ENCODE measurements around the gene ELP4.

The ELP4 gene

GRCh38 chr11:31812383-31813381, 303.1 kb downstream of the ELP4 start:
- no peak for DNase-seq (ENCODE audit: low spot score)

DNA sequence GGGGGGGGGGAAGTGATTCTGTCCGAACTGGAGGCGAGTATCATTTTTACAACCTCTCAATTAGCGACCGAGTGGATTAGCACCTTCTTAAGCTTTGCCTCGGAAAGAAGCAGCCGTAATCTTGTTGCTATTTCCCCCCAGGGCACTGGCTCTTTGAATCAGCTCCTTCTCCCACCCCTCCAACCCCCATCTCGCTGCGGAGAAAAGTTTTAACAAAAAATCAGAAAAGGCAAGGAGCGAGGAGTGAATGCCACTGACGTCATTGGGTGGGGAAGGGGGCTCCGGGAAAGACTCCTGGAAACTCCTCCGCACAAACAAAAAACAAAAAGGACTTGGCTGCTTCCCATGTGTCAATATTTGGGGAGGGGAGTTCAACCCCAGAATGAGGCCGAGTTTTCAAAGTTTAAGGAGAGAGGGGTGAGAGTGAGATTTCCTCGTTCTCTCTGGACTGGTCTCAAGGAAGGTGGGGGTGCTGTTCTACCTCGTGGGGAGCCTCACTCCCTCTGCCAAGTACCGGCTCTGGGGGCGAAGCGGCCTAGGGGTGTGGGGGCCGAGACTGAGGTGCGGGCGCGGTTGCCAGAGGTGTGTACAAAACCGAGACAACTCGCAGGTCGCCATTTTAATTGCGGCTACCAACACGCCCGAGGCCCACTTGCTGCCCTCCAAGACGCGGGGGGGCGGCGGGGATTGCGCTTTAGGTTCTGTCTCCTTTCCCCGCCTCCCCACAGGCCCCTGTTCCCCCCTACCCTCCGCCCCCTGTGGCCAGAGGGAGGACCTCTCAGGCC, 304.0 kb downstream of the ELP4 start:
- no peak for DNase-seq (ENCODE audit: low spot score)

GRCh38 chr11:31814176-31814868, 304.8 kb downstream of the ELP4 start:
- DNase-seq (ENCODE audit: low spot score) = no peak

DNA sequence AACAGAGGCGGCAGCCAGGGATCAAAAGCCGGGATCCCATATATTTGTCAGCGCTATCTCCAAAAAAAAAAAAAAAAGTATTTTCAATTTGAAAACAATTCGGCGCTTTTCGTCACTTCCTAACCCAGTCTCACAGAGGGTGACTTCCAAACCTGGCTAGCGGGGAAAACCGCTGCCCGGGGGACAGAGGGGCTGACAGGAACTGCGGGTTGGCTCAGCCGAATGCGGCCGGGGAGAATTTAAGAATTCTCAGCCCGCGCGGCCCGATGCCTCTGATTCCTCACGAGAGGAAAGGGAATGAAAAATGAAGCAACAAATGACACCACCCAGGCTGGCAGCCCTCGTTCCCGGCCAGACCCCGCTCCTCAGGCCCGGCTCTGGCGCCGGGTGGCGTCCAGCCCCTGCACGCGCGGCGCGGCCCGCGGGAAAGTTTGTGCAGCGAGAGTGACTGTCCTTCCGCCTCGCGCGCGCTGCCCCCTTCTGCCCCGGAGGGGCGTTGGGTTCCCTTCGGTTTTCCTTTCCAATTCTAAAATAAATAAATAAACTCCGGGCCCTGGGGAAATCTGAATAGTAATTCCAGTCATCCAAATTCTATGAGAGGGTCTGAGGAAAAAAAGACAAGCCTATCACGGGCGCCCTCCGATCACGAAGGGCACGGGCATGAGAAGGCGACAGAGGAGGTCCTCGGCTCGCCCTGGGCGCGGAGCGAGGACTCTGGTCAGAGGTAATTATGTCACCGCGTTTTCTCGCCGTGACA, 306.3 kb downstream of the ELP4 start:
- DNase-seq (ENCODE audit: low spot score) = no peak

- DNase-seq (ENCODE audit: low spot score) = no peak
These were observed 307.0 kb downstream of the ELP4 start for GRCh38 chr11:31816468-31817053.

DNA sequence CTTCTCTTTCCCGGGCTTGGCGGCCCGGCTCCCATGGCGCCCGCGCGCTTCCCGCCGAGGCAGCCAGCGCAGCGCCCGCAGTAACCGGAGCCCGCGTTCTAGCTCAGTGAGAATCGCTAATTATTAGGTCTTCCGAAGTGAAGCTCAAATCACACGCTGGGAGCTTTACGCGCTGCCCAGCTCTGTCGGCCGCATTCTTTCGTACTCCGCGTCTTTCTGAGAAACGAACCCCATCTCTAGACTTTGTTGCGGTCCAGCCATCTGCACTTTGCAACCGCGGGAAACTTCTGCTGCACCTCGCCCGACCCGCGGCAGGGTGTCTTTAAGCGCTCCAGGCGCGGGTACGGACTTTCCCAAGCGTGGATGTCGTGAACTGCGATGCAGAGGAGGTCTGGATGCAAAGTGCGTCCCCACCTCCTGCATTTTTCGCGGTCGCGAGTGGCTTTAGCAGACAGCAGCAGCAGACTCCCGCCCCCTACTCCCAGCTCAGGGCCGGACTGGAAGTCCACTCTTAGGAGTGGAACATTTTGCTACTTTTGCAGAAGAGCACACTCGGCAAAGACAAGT, 307.6 kb downstream of the ELP4 start:
- no peak for DNase-seq (ENCODE audit: low spot score)

- no peak for DNase-seq (ENCODE audit: low spot score)
These were observed 308.3 kb downstream of the ELP4 start for GRCh38 chr11:31817621-31818424.

DNA sequence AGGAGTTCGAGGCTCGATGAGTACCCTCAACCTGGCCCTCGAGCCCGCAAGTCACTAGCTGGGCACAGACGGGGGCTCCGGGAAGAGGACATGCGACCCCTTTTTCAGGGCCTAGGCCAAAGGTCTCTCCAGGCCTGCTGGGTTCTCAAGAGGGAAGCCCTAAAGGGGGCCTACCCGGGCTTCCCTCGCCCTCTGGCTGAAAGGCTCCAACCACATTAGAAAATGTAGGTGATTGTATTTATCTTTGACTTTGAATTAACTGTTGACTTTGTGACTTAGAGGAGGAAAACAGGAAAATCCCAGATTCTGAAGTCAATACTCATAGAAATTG, 308.8 kb downstream of the ELP4 start:
- no peak for DNase-seq (ENCODE audit: low spot score)

DNA sequence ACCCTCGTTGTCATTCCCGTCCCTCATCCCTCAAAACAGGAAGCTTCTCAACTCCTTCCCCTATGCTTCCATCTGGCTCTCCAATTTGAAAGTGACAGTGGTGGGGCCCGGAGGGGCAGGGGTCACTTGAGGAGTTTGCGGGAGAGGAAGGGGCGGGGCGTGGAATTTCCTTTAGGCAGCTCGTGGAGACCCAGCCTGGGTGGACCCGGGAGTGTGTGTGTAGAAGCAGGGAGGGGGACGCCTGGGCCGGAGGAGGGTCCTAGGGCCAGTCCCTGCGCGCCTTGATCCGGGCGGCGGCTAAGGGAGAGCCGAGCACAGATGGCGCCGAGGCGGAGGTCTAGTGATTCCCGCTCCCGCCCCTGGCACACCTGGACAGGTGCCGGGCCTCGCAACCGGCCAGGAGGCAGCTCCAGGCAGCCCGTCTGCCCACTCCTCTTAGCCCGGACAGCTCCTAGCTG, 309.3 kb downstream of the ELP4 start:
- no peak for DNase-seq (ENCODE audit: low spot score)

- no peak for DNase-seq (ENCODE audit: low spot score)
These were observed 310.3 kb downstream of the ELP4 start for GRCh38 chr11:31819621-31820437.

GRCh38 chr11:31820438-31820818, 310.9 kb downstream of the ELP4 start:
- DNase-seq (ENCODE audit: low spot score) = no peak

- no peak for DNase-seq (ENCODE audit: low spot score)
These were observed 311.7 kb downstream of the ELP4 start for GRCh38 chr11:31821235-31821764.

- DNase-seq (ENCODE audit: low spot score) = no peak
These were observed 312.2 kb downstream of the ELP4 start for GRCh38 chr11:31821766-31822165.

- no peak for DNase-seq (ENCODE audit: low spot score)
These were observed 312.8 kb downstream of the ELP4 start for GRCh38 chr11:31822175-31822926.

GRCh38 chr11:31822927-31823643, 313.5 kb downstream of the ELP4 start:
- no peak for DNase-seq (ENCODE audit: low spot score)

DNA sequence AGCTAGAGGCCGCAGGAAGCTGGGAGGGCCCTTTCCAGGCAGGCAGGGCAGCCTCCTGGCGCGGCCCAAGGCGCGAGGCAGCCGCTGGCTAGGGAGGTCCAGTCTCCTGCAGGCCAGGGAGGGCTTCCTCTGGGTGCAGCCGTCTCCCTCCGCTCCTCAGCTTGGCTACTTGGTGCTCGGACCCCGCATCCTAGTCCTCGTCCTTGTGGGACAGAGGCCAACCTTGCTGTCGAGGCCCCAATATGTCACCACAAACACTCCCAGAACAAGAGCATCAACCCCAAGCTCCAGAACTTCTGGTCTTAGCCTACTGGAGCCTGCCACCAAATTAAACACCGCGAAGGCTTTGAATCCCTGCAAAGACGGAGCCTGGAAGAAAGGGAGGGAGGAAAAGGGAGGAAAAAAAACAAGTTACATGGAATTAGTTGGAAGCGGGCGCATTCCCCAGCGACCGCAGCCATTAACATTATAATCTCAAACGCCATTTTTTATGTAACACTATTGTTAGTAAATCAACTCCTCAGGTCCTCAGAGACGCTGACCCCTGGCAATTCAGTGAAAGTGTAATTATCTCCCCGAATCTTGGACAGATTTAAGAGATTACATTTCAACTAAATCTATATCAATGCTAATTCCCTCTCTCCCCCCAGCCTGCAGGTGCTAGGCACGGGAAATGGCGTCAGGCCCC, 314.2 kb downstream of the ELP4 start:
- DNase-seq (ENCODE audit: low spot score) = no peak

DNA sequence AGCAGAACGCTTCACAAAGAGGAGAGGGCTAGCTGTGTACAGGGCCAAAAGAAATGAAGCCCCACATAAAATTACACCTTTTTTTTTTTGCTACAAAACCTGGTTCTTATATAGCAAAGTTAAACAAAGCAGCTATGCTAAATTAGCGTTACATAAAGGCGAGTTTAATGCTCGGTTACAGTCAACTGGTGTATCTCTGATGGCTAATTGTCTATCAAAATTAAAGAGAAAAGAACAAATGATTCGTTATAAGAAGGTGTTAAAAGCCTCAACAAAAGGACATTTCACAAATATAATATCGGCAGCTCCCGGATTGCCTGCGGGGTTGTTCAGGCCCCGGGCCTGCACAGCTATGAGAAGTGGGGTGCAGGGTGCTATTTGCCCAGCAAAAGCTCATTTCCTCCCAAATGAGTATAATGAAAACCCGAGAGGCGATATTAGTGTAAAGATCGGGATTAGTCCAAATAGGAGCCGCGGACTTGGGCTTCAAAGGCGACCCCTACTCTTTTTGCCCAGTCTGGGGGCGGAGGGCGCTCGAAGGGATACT, 314.8 kb downstream of the ELP4 start:
- DNase-seq (ENCODE audit: low spot score) = no peak

Data from CD4-positive, alpha-beta T cell treated with Interleukin-6 at 100 ng/mL for 8 hours (primary cell).